ENCODE data around the gene GGTLC1. TPM values are rescaled to one million over a fixed set of nuclear protein-coding genes. Genes with fewer than 3 reads are reported as not detected.

The GGTLC1 gene
- not detected in 5 replicates for total RNA-seq (2022; extraction: Qiagen RNA extraction)

GRCh38 chr20:23988561-23988960 is at the start of gene GGTLC1:
GGTLC1 (minus strand) TSS chr20:23988779; CDS start chr20:23986611, 2,168 bp downstream.

Other genes starting within 250 kb of the GGTLC1 start
- gene CST1, start 237.8 kb downstream of the GGTLC1 start, total RNA-seq (2022; extraction: Qiagen RNA extraction): 0.67 to 0.86 TPM (median 0.84 TPM) in 5 replicates
- gene CST2, start 162.1 kb downstream of the GGTLC1 start, total RNA-seq (2022; extraction: Qiagen RNA extraction): 0.27 to 0.85 TPM (median 0.43 TPM) in 5 replicates
- gene CST5, start 109.0 kb downstream of the GGTLC1 start, total RNA-seq (2022; extraction: Qiagen RNA extraction): not detected in 5 replicates